ENCODE data around the gene EVL. TPM values are rescaled to one million over a fixed set of nuclear protein-coding genes. Genes with fewer than 3 reads are reported as not detected.

The EVL gene
- total and polyA plus RNA-seq, 2 of the 8 experiments (the other 6 are each of a cell fraction or from before 2014, with no cell fraction given): 30.7 to 64.6 TPM

- Histone ChIP-seq H3K18ac (ENCODE audit: extremely low read depth, low read length) (no peak overlapping the region), H2AK5ac (ENCODE audit: low read depth, low read length) (no peak overlapping the region), H3K36me3 (ENCODE audit: control insufficient read depth in 2 of 4, insufficient read depth in 4 of 4, low read length in 3 of 4) (no peaks in the 10 kb centered on the region), H3K4me2 (ENCODE audit: insufficient read depth in 1 of 2, low read depth in 2 of 2, low read length in 2 of 2) (no peak overlapping the region), H2BK5ac (ENCODE audit: low read depth, low read length) (no peak overlapping the region), H3K27me3 (replicated peaks in 1 of 4; ENCODE audit: control insufficient read depth in 3 of 4, extremely low read depth in 1 of 4, insufficient read depth in 3 of 4, low read length in 3 of 4) (no peaks in the 10 kb centered on the region), H3K4me3 (ENCODE audit: extremely low read depth in 1 of 4, insufficient read depth in 2 of 4, low read depth in 3 of 4, low read length in 4 of 4) (no peak overlapping the region), H3K14ac (ENCODE audit: insufficient read length) (no peak overlapping the region), H3K23me2 (ENCODE audit: low read depth, low read length) (no peaks in the 10 kb centered on the region), H2BK120ac (replicated peaks; ENCODE audit: low read depth, low read length) (no peak overlapping the region), H3K27ac (ENCODE audit: low read depth, low read length) (no peak overlapping the region), H2BK12ac (ENCODE audit: low read depth, low read length) (no peak overlapping the region), H3K79me1 (ENCODE audit: low read depth, low read length) (peaks cover 5% of the 10 kb centered on the region), H3K9ac (replicated peaks in 1 of 4; ENCODE audit: extremely low read depth in 1 of 4, low read depth in 3 of 4, low read length in 3 of 4) (no peak overlapping the region), H3K9me3 (ENCODE audit: insufficient read depth in 2 of 2, low read depth in 1 of 2, low read length in 1 of 2) (no peaks in the 10 kb centered on the region), H2BK20ac (ENCODE audit: low read length) (no peak overlapping the region), H3K4me1 (replicated peaks in 1 of 4; ENCODE audit: control insufficient read depth in 3 of 4, insufficient read depth in 4 of 4, low read length in 3 of 4) (peaks cover 0 to 4% (median 2%) of the 10 kb centered on the region in 4 experiments; a peak in 2 of 7 replicates), H3K4ac (replicated peaks; ENCODE audit: insufficient read length, low read depth, low read length) (no peak overlapping the region), H4K20me1 (replicated peaks in 1 of 2; ENCODE audit: control insufficient read depth in 1 of 2, insufficient read depth in 2 of 2, low read length in 2 of 2) (peaks cover 8 to 9% of the 10 kb centered on the region in 2 experiments), H3K56ac (replicated peaks; ENCODE audit: insufficient read length, low read depth, low read length) (no peak overlapping the region), H4K8ac (ENCODE audit: extremely low read depth, insufficient read depth, low read length) (no peak overlapping the region), H2AFZ (ENCODE audit: low read length) (no peak overlapping the region), H4K5ac (ENCODE audit: insufficient read length, low read depth, low read length) (no peak overlapping the region), H4K91ac (replicated peaks; ENCODE audit: insufficient read length, low read length) (no peak overlapping the region), H3K23ac (ENCODE audit: insufficient read length) (no peak overlapping the region), H3K79me2 (ENCODE audit: control insufficient read depth in 1 of 2, insufficient read depth in 2 of 2, low read length in 2 of 2) (peaks cover 3 to 10% of the 10 kb centered on the region in 2 experiments; a peak in 2 of 4 replicates), H2BK15ac (ENCODE audit: low read length) (no peak overlapping the region)
- CTCF ChIA-PET (ENCODE audit: partially characterized antibody): interaction anchor here (0.8 to 3.1 kb wide), 6 partner anchors 18 to 305 kb away, joined by 3 to 11 read pairs (median 4); no protein-coding TSS in a partner anchor
- no peak for FAIRE-seq
- POLR2A ChIA-PET (ENCODE audit: partially characterized antibody): interaction anchor here (0.6 kb wide), 1 partner anchor 15 kb away, joined by 3 read pairs; no protein-coding TSS in a partner anchor
- DNase-seq (ENCODE audit: low read depth in 1 of 2, low spot score in 2 of 2): no peak
- WGBS, 2 experiments (ENCODE audit: extremely low coverage in 1 of 2, insufficient coverage in 1 of 2, insufficient read length in 1 of 2, insufficient replicate concordance in 2 of 2, low coverage in 1 of 2, low lambda C conversion rate in 2 of 2, missing lambda C conversion rate in 1 of 2): 97% methylated on average over 7 of the region's 7 CpGs; no CpG with 5 or more reads in 1 of the 2 experiments
- TF ChIP-seq TEAD4 (IDR thresholded peaks at IDR 0.05; ENCODE audit: low read depth, low read length) (no peak), TBP (IDR thresholded peaks at IDR 0.05; ENCODE audit: low read depth, low read length) (no peak), SAP30 (IDR thresholded peaks at IDR 0.05; ENCODE audit: insufficient read depth, insufficient replicate concordance, low read length) (no peak), KDM4A (IDR thresholded peaks at IDR 0.05; ENCODE audit: low read depth, low read length, severe bottlenecking) (no peak), KDM1A (IDR thresholded peaks at IDR 0.05; ENCODE audit: borderline replicate concordance, low read length) (no peak), EP300 (IDR thresholded peaks at IDR 0.05; ENCODE audit: borderline replicate concordance in 1 of 2, low read depth in 2 of 2, low read length in 2 of 2) (no peak), RAD21 (IDR thresholded peaks at IDR 0.05 in 1 of 2, conservative IDR thresholded peaks at IDR 0.05 in 1 of 2; ENCODE audit: low read depth in 2 of 2, low read length in 2 of 2) (no peak), NANOG (IDR thresholded peaks at IDR 0.05; ENCODE audit: insufficient read depth, low read depth, low read length, poor library complexity, severe bottlenecking) (no peak), POLR2A (IDR thresholded peaks at IDR 0.05; ENCODE audit: control extremely low read depth in 1 of 2, low read depth in 2 of 2, low read length in 2 of 2) (no peak), RNF2 (IDR thresholded peaks at IDR 0.05; ENCODE audit: borderline replicate concordance, low read depth, low read length, missing control alignments, poor library complexity, severe bottlenecking) (no peak), GTF2F1 (IDR thresholded peaks at IDR 0.05; ENCODE audit: borderline replicate concordance, low read depth, low read length) (no peak), TAF7 (optimal IDR thresholded peaks at IDR 0.05; ENCODE audit: borderline replicate concordance, low read depth, low read length) (no peak)
Observed at GRCh38 chr14:100020629-100021028, 44.6 kb upstream of the EVL start.

Data from H1 (cell line).